IPS-18a (cell line): ENCODE measurements around the gene HIBADH.

Source experiments
- H3K27ac ChIP-seq: one replicate; pipeline ENCODE4 v1.5.1; 2013; ENCODE audit warnings: low read length
- H3K27me3 ChIP-seq: one replicate; pipeline ENCODE4 v1.6.1; 2013; ENCODE audit warnings: mild to moderate bottlenecking, low read length; ENCODE audit not compliant: control insufficient read depth, insufficient read depth
- H3K36me3 ChIP-seq: one replicate; pipeline ENCODE4 v1.6.1; 2013; ENCODE audit warnings: low read depth, low read length; ENCODE audit not compliant: control insufficient read depth
- H3K4me1 ChIP-seq: one replicate; pipeline ENCODE4 v1.6.1; 2013; ENCODE audit warnings: low read depth, low read length; ENCODE audit not compliant: control insufficient read depth
- H3K4me3 ChIP-seq: one replicate; pipeline ENCODE4 v1.5.1; 2013; ENCODE audit warnings: low read length
- H3K9ac ChIP-seq: one replicate; pipeline ENCODE4 v1.6.1; 2013; ENCODE audit warnings: mild to moderate bottlenecking, low read length, moderate library complexity
- H3K9me3 ChIP-seq: one replicate; pipeline ENCODE4 v1.6.1; 2013; ENCODE audit warnings: low read depth, low read length; ENCODE audit not compliant: control insufficient read depth

The HIBADH gene

GRCh38 chr7:27693794-27694193 lies 31.1 kb upstream of the HIBADH start:
- Histone ChIP-seq H3K4me3 (no peak overlapping the region), H3K9ac (no peak overlapping the region), H3K27ac (no peak overlapping the region), H3K9me3 (no peaks in the 10 kb centered on the region), H3K27me3 (no peaks in the 10 kb centered on the region), H3K4me1 (no peaks in the 10 kb centered on the region), H3K36me3 (no peaks in the 10 kb centered on the region)

- Histone ChIP-seq H3K36me3 (no peaks in the 10 kb centered on the region), H3K9me3 (no peaks in the 10 kb centered on the region), H3K9ac (no peak overlapping the region), H3K27ac (no peak overlapping the region), H3K4me1 (no peaks in the 10 kb centered on the region), H3K27me3 (no peaks in the 10 kb centered on the region), H3K4me3 (no peak overlapping the region)
These were observed 28.0 kb upstream of the HIBADH start for GRCh38 chr7:27690649-27691048.

- no peak overlapping the region for H3K27ac ChIP-seq
- H3K4me1 ChIP-seq, result no peaks in the 10 kb centered on the region
- H3K27me3 ChIP-seq, result no peaks in the 10 kb centered on the region
These were observed 27.0 kb upstream of the HIBADH start for GRCh38 chr7:27689591-27690164.

GRCh38 chr7:27689150-27689549 lies 26.5 kb upstream of the HIBADH start:
- Histone ChIP-seq H3K36me3 (no peaks in the 10 kb centered on the region), H3K9ac (no peak overlapping the region), H3K27me3 (no peaks in the 10 kb centered on the region), H3K27ac (no peak overlapping the region), H3K4me1 (no peaks in the 10 kb centered on the region), H3K9me3 (no peaks in the 10 kb centered on the region), H3K4me3 (no peak overlapping the region)

More at GRCh38 chr7:27689591-27690164, 27.0 kb upstream of the HIBADH start:
- no peaks in the 10 kb centered on the region for H3K36me3 ChIP-seq
- H3K4me3 ChIP-seq, result no peak overlapping the region
- no peaks in the 10 kb centered on the region for H3K9me3 ChIP-seq
- H3K9ac ChIP-seq, result no peak overlapping the region

GRCh38 chr7:27688646-27689045 lies 26.0 kb upstream of the HIBADH start:
- Histone ChIP-seq H3K27me3 (no peaks in the 10 kb centered on the region), H3K36me3 (no peaks in the 10 kb centered on the region), H3K4me3 (no peak overlapping the region), H3K9ac (no peak overlapping the region), H3K4me1 (no peaks in the 10 kb centered on the region), H3K9me3 (no peaks in the 10 kb centered on the region), H3K27ac (no peak overlapping the region)

GRCh38 chr7:27688056-27688455 lies 25.4 kb upstream of the HIBADH start:
- no peaks in the 10 kb centered on the region for H3K4me1 ChIP-seq
- no peaks in the 10 kb centered on the region for H3K36me3 ChIP-seq
- H3K27ac ChIP-seq, result no peak overlapping the region
- no peak overlapping the region for H3K9ac ChIP-seq
- no peak overlapping the region for H3K4me3 ChIP-seq
- H3K27me3 ChIP-seq, result no peaks in the 10 kb centered on the region
- H3K9me3 ChIP-seq, result no peaks in the 10 kb centered on the region

- H3K4me3 ChIP-seq, result no peak overlapping the region
- H3K9ac ChIP-seq, result no peak overlapping the region
- no peaks in the 10 kb centered on the region for H3K36me3 ChIP-seq
- H3K9me3 ChIP-seq, result no peaks in the 10 kb centered on the region
- H3K27me3 ChIP-seq, result no peaks in the 10 kb centered on the region
- no peak overlapping the region for H3K27ac ChIP-seq
- no peaks in the 10 kb centered on the region for H3K4me1 ChIP-seq
These were observed 23.6 kb upstream of the HIBADH start for GRCh38 chr7:27686315-27686714.

GRCh38 chr7:27685893-27686292 lies 23.2 kb upstream of the HIBADH start:
- Histone ChIP-seq H3K4me1 (no peaks in the 10 kb centered on the region), H3K9ac (no peak overlapping the region), H3K9me3 (no peaks in the 10 kb centered on the region), H3K27me3 (no peaks in the 10 kb centered on the region), H3K27ac (no peak overlapping the region), H3K36me3 (no peaks in the 10 kb centered on the region), H3K4me3 (no peak overlapping the region)

GRCh38 chr7:27685209-27685608 lies 22.5 kb upstream of the HIBADH start:
- Histone ChIP-seq H3K9ac (no peak overlapping the region), H3K4me1 (no peaks in the 10 kb centered on the region), H3K4me3 (no peak overlapping the region), H3K9me3 (no peaks in the 10 kb centered on the region), H3K27me3 (no peaks in the 10 kb centered on the region), H3K27ac (no peak overlapping the region), H3K36me3 (no peaks in the 10 kb centered on the region)

- Histone ChIP-seq H3K27me3 (no peaks in the 10 kb centered on the region), H3K4me3 (no peak overlapping the region), H3K27ac (no peak overlapping the region), H3K36me3 (no peaks in the 10 kb centered on the region), H3K4me1 (no peaks in the 10 kb centered on the region), H3K9ac (no peak overlapping the region), H3K9me3 (no peaks in the 10 kb centered on the region)
These were observed 21.8 kb upstream of the HIBADH start for GRCh38 chr7:27684491-27684890.

- no peak overlapping the region for H3K27ac ChIP-seq
- no peak overlapping the region for H3K4me3 ChIP-seq
- no peaks in the 10 kb centered on the region for H3K9me3 ChIP-seq
- H3K4me1 ChIP-seq, result no peaks in the 10 kb centered on the region
- no peaks in the 10 kb centered on the region for H3K27me3 ChIP-seq
- no peak overlapping the region for H3K9ac ChIP-seq
- no peaks in the 10 kb centered on the region for H3K36me3 ChIP-seq
These were observed 17.9 kb upstream of the HIBADH start for GRCh38 chr7:27680610-27681009.

- H3K27me3 ChIP-seq, result no peaks in the 10 kb centered on the region
- no peak overlapping the region for H3K9ac ChIP-seq
- no peak overlapping the region for H3K27ac ChIP-seq
- no peak overlapping the region for H3K4me3 ChIP-seq
- H3K9me3 ChIP-seq, result no peaks in the 10 kb centered on the region
- no peaks in the 10 kb centered on the region for H3K36me3 ChIP-seq
- no peaks in the 10 kb centered on the region for H3K4me1 ChIP-seq
These were observed 16.1 kb upstream of the HIBADH start for GRCh38 chr7:27678617-27679260.
